Midbrain (tissue), 1 donor: ENCODE results near the gene FAM107A.

Experiments
- DNase-seq: peaks from one replicate; lab custom pipeline; 2025; lab: John Stamatoyannopoulos, UW

FAM107A gene

GRCh38 chr3:58591517-58592510, 14.6 kb upstream of the FAM107A start:
- no peak for DNase-seq

- DNase-seq = no peak
These were observed 10.9 kb upstream of the FAM107A start for GRCh38 chr3:58588030-58588614.

- DNase-seq = no peak
These were observed 9.6 kb upstream of the FAM107A start for GRCh38 chr3:58586776-58587192.

GRCh38 chr3:58585994-58586393, 8.8 kb upstream of the FAM107A start:
- DNase-seq = no peak

- DNase-seq = peak; percentile 82
These were observed 8.0 kb upstream of the FAM107A start for GRCh38 chr3:58585005-58585786.

- peak; percentile 53 for DNase-seq
These were observed 7.5 kb upstream of the FAM107A start for GRCh38 chr3:58584690-58585004.

- peak; percentile 68 for DNase-seq
These were observed 4.3 kb upstream of the FAM107A start for GRCh38 chr3:58581328-58582091.

GRCh38 chr3:58580826-58581327, 3.7 kb upstream of the FAM107A start:
- no peak for DNase-seq

GRCh38 chr3:58578873-58579272, 1.7 kb upstream of the FAM107A start:
- DNase-seq = no peak

GRCh38 chr3:58576716-58577115, 475 bp downstream of the FAM107A start:
- no peak for DNase-seq

- DNase-seq = no peak
These were observed 1.1 kb downstream of the FAM107A start for GRCh38 chr3:58575971-58576652.

- peak; percentile 11 for DNase-seq
These were observed 2.5 kb downstream of the FAM107A start for GRCh38 chr3:58574682-58575081.

GRCh38 chr3:58574106-58574505, 3.1 kb downstream of the FAM107A start:
- DNase-seq = no peak

- no peak for DNase-seq
These were observed 3.6 kb downstream of the FAM107A start for GRCh38 chr3:58573640-58574039.

- no peak for DNase-seq
These were observed 4.5 kb downstream of the FAM107A start for GRCh38 chr3:58572634-58573230.

- DNase-seq = no peak
These were observed 5.1 kb downstream of the FAM107A start for GRCh38 chr3:58572013-58572633.

- DNase-seq = no peak
These were observed 6.3 kb downstream of the FAM107A start for GRCh38 chr3:58570851-58571250.

GRCh38 chr3:58569287-58570001, 7.7 kb downstream of the FAM107A start:
- no peak for DNase-seq

- DNase-seq = peak; percentile 83
These were observed 8.5 kb downstream of the FAM107A start for GRCh38 chr3:58568572-58569286.
